HepG2 (cell line): ENCODE results near the gene KRT27.
"Not testable (repeated sequence)": the region's sequence is repeated elsewhere in the genome, so short reads cannot be mapped to it uniquely, and the experiment has no call there.

Source experiments
- GABPB1 ChIP-seq: IDR thresholded peaks from 2 replicates; pipeline ENCODE4 v1.6.1; 2016; ENCODE audit warnings: mild to moderate bottlenecking, missing genetic modification reagents, moderate library complexity, missing compliant biosample characterization
- HNF1A ChIP-seq, 2 experiments: sonication (generic) in 1 of 2; formaldehyde crosslinking in 1 of 2; IDR thresholded peaks; 2 replicates each; pipeline versions ENCODE4 v1.4.0 to v1.6.1; 2016 to 2020; ENCODE audit warnings: borderline replicate concordance in 1 of 2, low read depth in 1 of 2, mild to moderate bottlenecking in 1 of 2, missing genetic modification reagents in 1 of 2
- NFYC ChIP-seq: IDR thresholded peaks from 2 replicates; pipeline ENCODE4 v1.6.1; 2016; ENCODE audit warnings: missing genetic modification reagents, missing compliant biosample characterization
- ZBTB1 ChIP-seq: sonication (generic); formaldehyde crosslinking; IDR thresholded peaks from 2 replicates; pipeline ENCODE4 v1.4.0; 2020; ENCODE audit warnings: missing genetic modification reagents, borderline replicate concordance
- ZFP36 ChIP-seq: fragments of 150-350 bp; IDR thresholded peaks from 2 replicates; pipeline ENCODE4 v1.6.1; 2018; ENCODE audit warnings: borderline replicate concordance, low read length, low read depth; ENCODE audit not compliant: partially characterized antibody
- ZNF776 ChIP-seq: sonication (generic); formaldehyde crosslinking; IDR thresholded peaks from 2 replicates; pipeline ENCODE4 v1.4.0; 2020; ENCODE audit warnings: mild to moderate bottlenecking, missing genetic modification reagents
- TF ChIP-seq, protein P1 (sequence below): sonication (generic); formaldehyde crosslinking; IDR thresholded peaks from 2 replicates; pipeline ENCODE4 v1.8.0; 2022; ENCODE audit warnings: mild to moderate bottlenecking, missing genetic modification reagents, borderline replicate concordance

GRCh38 chr17:40748666-40749065, 33.7 kb downstream of the KRT27 start:
- TF ChIP-seq ZBTB1; NFYC (CRISPR knock-in tag); ZNF776 (CRISPR knock-in tag); ZFP36; GABPB1; HNF1A (IDR thresholded peaks at IDR 0.05; ENCODE audit: low read depth); HNF1A (CRISPR knock-in tag; IDR thresholded peaks at IDR 0.05; ENCODE audit: borderline replicate concordance): not testable (repeated sequence)
- TF ChIP-seq, protein P1, sequence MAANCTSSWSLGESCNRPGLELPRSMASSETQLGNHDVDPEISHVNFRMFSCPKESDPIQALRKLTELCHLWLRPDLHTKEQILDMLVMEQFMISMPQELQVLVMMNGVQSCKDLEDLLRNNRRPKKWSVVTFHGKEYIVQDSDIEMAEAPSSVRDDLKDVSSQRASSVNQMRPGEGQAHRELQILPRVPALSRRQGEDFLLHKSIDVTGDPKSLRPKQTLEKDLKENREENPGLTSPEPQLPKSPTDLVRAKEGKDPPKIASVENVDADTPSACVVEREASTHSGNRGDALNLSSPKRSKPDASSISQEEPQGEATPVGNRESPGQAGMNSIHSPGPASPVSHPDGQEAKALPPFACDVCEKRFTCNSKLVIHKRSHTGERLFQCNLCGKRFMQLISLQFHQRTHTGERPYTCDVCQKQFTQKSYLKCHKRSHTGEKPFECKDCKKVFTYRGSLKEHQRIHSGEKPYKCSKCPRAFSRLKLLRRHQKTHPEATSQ: not testable (repeated sequence)
